ENCODE results near the gene EZR. TPM values are rescaled to one million over a fixed set of nuclear protein-coding genes. Genes with fewer than 3 reads are reported as not detected.

EZR gene
- total RNA-seq, 2 donors from 2014 or later = 118 to 222 TPM

GRCh38 chr6:158718461-158719046 is 100.6 kb downstream of the EZR start:
- 68% methylated on average over 13 of the region's 13 CpGs for WGBS
- peak in 2 of 4 experiments; percentile 19 to 39 for TF ChIP-seq CTCF (IDR thresholded peaks at IDR 0.05)
- no peak for TF ChIP-seq POLR2AphosphoS5 (IDR thresholded peaks at IDR 0.05)
- no peak for TF ChIP-seq POLR2A (IDR thresholded peaks at IDR 0.05)
- no peak for DNase-seq (ENCODE audit: low spot score)

GRCh38 chr6:158717341-158718330 is 101.5 kb downstream of the EZR start:
- 94% methylated on average over 16 of the region's 16 CpGs for WGBS
- Histone ChIP-seq H3K36me3 (no peaks in the 10 kb centered on the region), H3K4me1 (replicated peaks) (no peaks in the 10 kb centered on the region), H3K4me3 (no peak overlapping the region), H3K27ac (no peak overlapping the region), H3K27me3 (replicated peaks; ENCODE audit: insufficient read depth) (no peaks in the 10 kb centered on the region), H3K9me3 (no peaks in the 10 kb centered on the region)
- no peak for DNase-seq (ENCODE audit: low spot score)
- intact Hi-C loops (cut with DNase I) = no loop called here
- TF ChIP-seq POLR2A (IDR thresholded peaks at IDR 0.05) (no peak), POLR2AphosphoS5 (IDR thresholded peaks at IDR 0.05) (no peak), CTCF (IDR thresholded peaks at IDR 0.05) (no peak)

More at GRCh38 chr6:158718461-158719046, 100.6 kb downstream of the EZR start:
- Histone ChIP-seq H3K4me3 (no peak overlapping the region), H3K27ac (no peak overlapping the region), H3K9me3 (no peaks in the 10 kb centered on the region), H3K4me1 (replicated peaks) (no peaks in the 10 kb centered on the region), H3K27me3 (replicated peaks; ENCODE audit: insufficient read depth) (no peaks in the 10 kb centered on the region), H3K36me3 (no peaks in the 10 kb centered on the region)
- intact Hi-C loops (cut with DNase I) = no loop called here

Small RNA genes within 50 kb of the gene (microRNA-seq; reads per million reads assigned to microRNA genes)
- gene MIR3918 = 0.42 reads per million

Small RNA genes within 50 kb of the gene (small RNA-seq; reads per million reads assigned to genes)
- gene MIR3918 = 0 reads per million in 2 donors

Other genes starting within 250 kb of the EZR start
- 100 to 1,000 TPM in 1 of 2 donors, 10 to 100 TPM in 1; 95.9 to 138 TPM for gene DYNLT1, start 174.6 kb downstream of the EZR start, total RNA-seq
- 10 to 100 TPM in 1 of 2 donors, 1 to 10 TPM in 1; 9.9 to 12.1 TPM for gene SYTL3, start 169.3 kb downstream of the EZR start, total RNA-seq
- 10 to 100 TPM; 18.7 to 19.4 TPM for gene RSPH3, start 180.8 kb upstream of the EZR start, total RNA-seq
- gene TAGAP, start 225.6 kb upstream of the EZR start, total RNA-seq = 1 to 10 TPM; 2.6 to 4.8 TPM